T-helper 1 cell treated with Interleukin-12 subunit alpha and Interleukin-12 subunit beta and Interleukin-4 antibody, amounts not matched to agents 30 ng/mL and 1 ng/mL, for 36 hours (primary cell): ENCODE results near the gene DPY19L2. TPM values are rescaled to one million over a fixed set of nuclear protein-coding genes. Genes with fewer than 3 reads are reported as not detected.
"Not testable (repeated sequence)": the region's sequence is repeated elsewhere in the genome, so short reads cannot be mapped to it uniquely, and the experiment has no call there.

Source experiments
- intact Hi-C: fragments of 100-400 bp; cut with micrococcal nuclease; formaldehyde crosslinking; loops from one replicate; pipeline ENCODE4 v1.15.1; 2024
- total RNA-seq: library from RNA; stranded (reverse); gene quantifications from 2 replicates; pipeline ENCODE4 v1.2.3, GENCODE V29; 2022

DPY19L2 gene
- total RNA-seq, 1 donor from 2014 or later = 0.32 TPM

GRCh38 chr12:63537838-63538237 lies 130.5 kb downstream of the DPY19L2 start:
- intact Hi-C loops = not testable (repeated sequence)

GRCh38 chr12:63529641-63530040 lies 138.7 kb downstream of the DPY19L2 start:
- intact Hi-C loops = not testable (repeated sequence)

GRCh38 chr12:63525831-63526230 lies 142.5 kb downstream of the DPY19L2 start:
- intact Hi-C loops = no loop called here

GRCh38 chr12:63521706-63522105 lies 146.6 kb downstream of the DPY19L2 start:
- intact Hi-C loops = no loop called here

Other genes starting within 250 kb of the DPY19L2 start
- gene RXYLT1, start 111.4 kb upstream of the DPY19L2 start, total RNA-seq = 13.7 and 14.1 TPM in 2 replicates
- 0.07 and 0.22 TPM in 2 replicates for gene SRGAP1, start 176.2 kb upstream of the DPY19L2 start, total RNA-seq